ENCODE data around the gene MRPL43.
A peak's percentile ranks its signal among the peaks of the same experiment; 100 is the strongest.

Gene MRPL43

GRCh38 chr10:101019440-101019703 is 32.1 kb upstream of the MRPL43 start:
- DNase-seq (ENCODE audit: low spot score), result no peak

GRCh38 chr10:101018600-101019439 is 31.5 kb upstream of the MRPL43 start:
- DNase-seq (ENCODE audit: low spot score), result peak; percentile 80

- DNase-seq (ENCODE audit: low spot score), result no peak
Measured at GRCh38 chr10:101018118-101018599, 30.9 kb upstream of the MRPL43 start.

- DNase-seq (ENCODE audit: low spot score), result no peak
Measured at GRCh38 chr10:101016814-101017213, 29.5 kb upstream of the MRPL43 start.

GRCh38 chr10:101015582-101015973 is 28.3 kb upstream of the MRPL43 start:
- no peak for DNase-seq (ENCODE audit: low spot score)

GRCh38 chr10:101014966-101015581 is 27.8 kb upstream of the MRPL43 start:
- DNase-seq (ENCODE audit: low spot score), result no peak

GRCh38 chr10:101014230-101014884 is 27.1 kb upstream of the MRPL43 start:
- peak; percentile 77 for DNase-seq (ENCODE audit: low spot score)

GRCh38 chr10:101013365-101013825 is 26.1 kb upstream of the MRPL43 start:
- no peak for DNase-seq (ENCODE audit: low spot score)

- DNase-seq (ENCODE audit: low spot score), result peak; percentile 100
Measured at GRCh38 chr10:101012525-101013364, 25.4 kb upstream of the MRPL43 start.

GRCh38 chr10:101011517-101012423 is 24.5 kb upstream of the MRPL43 start:
- DNase-seq (ENCODE audit: low spot score), result no peak

- DNase-seq (ENCODE audit: low spot score), result no peak
Measured at GRCh38 chr10:101010329-101010728, 23.0 kb upstream of the MRPL43 start.

GRCh38 chr10:101008823-101009423 is 21.6 kb upstream of the MRPL43 start:
- DNase-seq (ENCODE audit: low spot score), result peak; percentile 96

GRCh38 chr10:101007915-101008822 is 20.9 kb upstream of the MRPL43 start:
- peak; percentile 81 for DNase-seq (ENCODE audit: low spot score)

- DNase-seq (ENCODE audit: low spot score), result no peak
Measured at GRCh38 chr10:101007099-101007711, 19.9 kb upstream of the MRPL43 start.

GRCh38 chr10:101006593-101007098 is 19.3 kb upstream of the MRPL43 start:
- no peak for DNase-seq (ENCODE audit: low spot score)

- DNase-seq (ENCODE audit: low spot score), result no peak
Measured at GRCh38 chr10:101005869-101006567, 18.7 kb upstream of the MRPL43 start.

GRCh38 chr10:101005361-101005760 is 18.1 kb upstream of the MRPL43 start:
- no peak for DNase-seq (ENCODE audit: low spot score)

GRCh38 chr10:101003639-101004206 is 16.4 kb upstream of the MRPL43 start:
- no peak for DNase-seq (ENCODE audit: low spot score)
